ENCODE results near the gene GRK7.
A peak's percentile ranks its signal among the peaks of the same experiment; 100 is the strongest.
"Not testable (repeated sequence)": the region's sequence is repeated elsewhere in the genome, so short reads cannot be mapped to it uniquely, and the experiment has no call there.

GRK7 gene

GRCh38 chr3:141796081-141796888 lies 33.1 kb downstream of the GRK7 start:
- peak; percentile 41 for DNase-seq

GRCh38 chr3:141796889-141797781 lies 33.9 kb downstream of the GRK7 start:
- DNase-seq: no peak

- DNase-seq: no peak
Measured at GRCh38 chr3:141797819-141798447, 34.7 kb downstream of the GRK7 start.

- no peak for DNase-seq
Measured at GRCh38 chr3:141798448-141798845, 35.2 kb downstream of the GRK7 start.

- no peak for DNase-seq
Measured at GRCh38 chr3:141802316-141803077, 39.3 kb downstream of the GRK7 start.

- DNase-seq: not testable (repeated sequence)
Measured at GRCh38 chr3:141803538-141803937, 40.3 kb downstream of the GRK7 start.

GRCh38 chr3:141804447-141804777 lies 41.2 kb downstream of the GRK7 start:
- DNase-seq: no peak

- DNase-seq: no peak
Measured at GRCh38 chr3:141804778-141805639, 41.8 kb downstream of the GRK7 start.

- DNase-seq: no peak
Measured at GRCh38 chr3:141807277-141808033, 44.2 kb downstream of the GRK7 start.

- DNase-seq: no peak
Measured at GRCh38 chr3:141808586-141808985, 45.4 kb downstream of the GRK7 start.

- DNase-seq: no peak
Measured at GRCh38 chr3:141810161-141810560, 47.0 kb downstream of the GRK7 start.

- DNase-seq: no peak
Measured at GRCh38 chr3:141811348-141811747, 48.1 kb downstream of the GRK7 start.

- no peak for DNase-seq
Measured at GRCh38 chr3:141812084-141812483, 48.9 kb downstream of the GRK7 start.

GRCh38 chr3:141812586-141812985 lies 49.4 kb downstream of the GRK7 start:
- DNase-seq: no peak

All from NCI-H2107 (cell line).